Measurements from ENCODE around the gene FKBP1A. TPM values are rescaled to one million over a fixed set of nuclear protein-coding genes. Genes with fewer than 3 reads are reported as not detected.
A peak's percentile ranks its signal among the peaks of the same experiment; 100 is the strongest.
"Not testable (repeated sequence)": the region's sequence is repeated elsewhere in the genome, so short reads cannot be mapped to it uniquely, and the experiment has no call there.

Gene FKBP1A
- total and polyA plus RNA-seq, 5 donors from 2014 or later, result 49.1 to 84.3 (median 65.4) TPM

DNA sequence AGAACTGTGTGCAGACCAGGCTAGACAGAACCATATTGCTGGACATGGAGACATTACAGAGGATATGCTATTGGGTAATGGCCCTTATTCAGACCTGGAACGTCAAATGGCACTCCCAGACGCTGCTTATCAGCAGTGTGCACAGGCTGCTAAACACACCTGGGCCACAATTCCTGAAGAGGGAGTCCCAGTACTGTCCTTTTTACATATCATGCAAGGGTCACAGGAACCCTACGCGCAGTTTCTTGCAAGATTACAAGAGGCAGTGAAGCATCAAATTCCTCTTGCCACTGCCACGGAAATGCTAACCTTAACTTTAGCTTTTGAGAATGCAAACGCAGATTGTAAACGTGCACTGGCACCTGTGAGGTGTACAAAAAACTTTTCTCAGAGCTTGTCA is 5.3 kb upstream of the FKBP1A start:
- Mint-ChIP-seq H3K27me3 (peaks cover 50% of the 10 kb centered on the region), H3K4me1 (peaks cover 4 to 34% (median 13%) of the 10 kb centered on the region in 4 donors)
- not testable (repeated sequence) for H3K27ac Mint-ChIP-seq; H3K36me3 Mint-ChIP-seq; ATAC-seq (ENCODE audit: low read depth in 2 of 2); H3K9me3 Mint-ChIP-seq; H3K9me3 ChIP-seq (ENCODE audit: control insufficient read depth in 2 of 2, low read length in 2 of 2); H3K27ac ChIP-seq (ENCODE audit: insufficient read depth, low read length, poor library complexity, severe bottlenecking); H3K4me1 ChIP-seq (ENCODE audit: control insufficient read depth, insufficient read depth, low read length, poor library complexity, severe bottlenecking); H3K4me3 Mint-ChIP-seq; H3K36me3 ChIP-seq (ENCODE audit: control insufficient read depth, insufficient read depth, low read length); H3K4me3 ChIP-seq (ENCODE audit: low read depth, low read length); DNase-seq
- H3K27me3 ChIP-seq (ENCODE audit: control insufficient read depth, insufficient read depth, low read length), result peaks cover 13% of the 10 kb centered on the region

DNA sequence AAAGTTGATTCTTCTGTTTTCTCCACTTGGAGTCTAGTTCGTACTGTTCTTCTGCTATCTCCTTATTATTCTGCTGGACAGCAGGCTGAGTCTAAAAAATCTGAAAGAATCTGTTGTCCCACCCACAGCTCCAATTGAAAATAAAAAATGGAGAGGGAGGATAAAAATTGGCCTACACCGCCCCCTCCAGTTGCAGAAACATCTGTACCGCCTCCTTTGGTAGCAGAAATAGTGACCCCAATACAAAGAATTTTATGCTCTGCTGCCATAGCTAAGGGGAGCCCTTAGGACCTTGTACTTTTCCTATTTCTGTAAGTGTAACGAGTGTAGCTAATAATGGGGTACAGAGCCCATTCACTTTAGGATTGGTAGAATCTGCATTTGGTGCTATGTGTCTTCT is 4.9 kb upstream of the FKBP1A start:
- Mint-ChIP-seq H3K4me1 (peaks cover 4 to 36% (median 14%) of the 10 kb centered on the region in 4 donors), H3K27ac (no peak overlapping the region), H3K27me3 (peaks cover 48% of the 10 kb centered on the region), H3K9me3 (peaks cover 0 to 2% (median 0%) of the 10 kb centered on the region in 7 donors), H3K4me3 (no peak overlapping the region), H3K36me3 (no peaks in the 10 kb centered on the region)
- H3K9me3 ChIP-seq (ENCODE audit: control insufficient read depth in 2 of 2, low read length in 2 of 2), result no peaks in the 10 kb centered on the region
- ATAC-seq (ENCODE audit: low read depth in 2 of 2), result no peak
- H3K4me1 ChIP-seq (ENCODE audit: control insufficient read depth, insufficient read depth, low read length, poor library complexity, severe bottlenecking), result peaks cover 8% of the 10 kb centered on the region
- H3K27ac ChIP-seq (ENCODE audit: insufficient read depth, low read length, poor library complexity, severe bottlenecking), result no peak overlapping the region
- no peak overlapping the region for H3K4me3 ChIP-seq (ENCODE audit: low read depth, low read length)
- no peak for DNase-seq
- no peaks in the 10 kb centered on the region for H3K36me3 ChIP-seq (ENCODE audit: control insufficient read depth, insufficient read depth, low read length)
- H3K27me3 ChIP-seq (ENCODE audit: control insufficient read depth, insufficient read depth, low read length), result peaks cover 13% of the 10 kb centered on the region

DNA sequence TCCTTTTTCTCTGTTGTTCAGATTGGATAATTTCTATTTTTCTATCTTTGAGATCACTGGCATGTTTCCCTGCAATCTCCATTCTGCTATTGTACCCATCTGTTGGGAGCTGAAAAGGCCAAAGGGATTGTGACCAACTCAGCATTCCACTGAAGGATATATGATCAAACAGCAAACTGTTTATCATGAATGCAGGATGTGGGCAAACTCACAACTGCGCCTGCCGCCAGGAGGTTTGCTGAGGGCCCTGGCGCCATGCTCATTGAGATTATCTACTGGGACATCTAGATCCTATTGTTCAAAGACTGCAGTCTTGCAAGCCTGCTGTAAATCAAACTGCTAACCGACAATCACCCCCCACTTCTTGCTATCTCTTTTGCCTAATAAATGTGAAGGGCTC is 3.8 kb upstream of the FKBP1A start:
- H3K9me3 Mint-ChIP-seq, result peaks cover 0 to 2% (median 0%) of the 10 kb centered on the region in 7 donors
- H3K36me3 ChIP-seq (ENCODE audit: control insufficient read depth, insufficient read depth, low read length), result no peaks in the 10 kb centered on the region
- H3K4me1 ChIP-seq (ENCODE audit: control insufficient read depth, insufficient read depth, low read length, poor library complexity, severe bottlenecking), result peaks cover 17% of the 10 kb centered on the region
- peaks cover 4 to 32% (median 16%) of the 10 kb centered on the region in 4 donors for H3K4me1 Mint-ChIP-seq
- no peak for ATAC-seq (ENCODE audit: low read depth in 2 of 2)
- peaks cover 38% of the 10 kb centered on the region for H3K27me3 Mint-ChIP-seq
- peaks cover 13% of the 10 kb centered on the region for H3K27me3 ChIP-seq (ENCODE audit: control insufficient read depth, insufficient read depth, low read length)
- H3K27ac ChIP-seq (ENCODE audit: insufficient read depth, low read length, poor library complexity, severe bottlenecking), result no peak overlapping the region
- no peaks in the 10 kb centered on the region for H3K9me3 ChIP-seq (ENCODE audit: control insufficient read depth in 2 of 2, low read length in 2 of 2)
- no peak overlapping the region for H3K4me3 ChIP-seq (ENCODE audit: low read depth, low read length)
- no peak for DNase-seq
- H3K4me3 Mint-ChIP-seq, result peak overlapping the region in 1 of 4 donors; percentile 59
- H3K27ac Mint-ChIP-seq, result no peak overlapping the region
- H3K36me3 Mint-ChIP-seq, result no peaks in the 10 kb centered on the region

DNA sequence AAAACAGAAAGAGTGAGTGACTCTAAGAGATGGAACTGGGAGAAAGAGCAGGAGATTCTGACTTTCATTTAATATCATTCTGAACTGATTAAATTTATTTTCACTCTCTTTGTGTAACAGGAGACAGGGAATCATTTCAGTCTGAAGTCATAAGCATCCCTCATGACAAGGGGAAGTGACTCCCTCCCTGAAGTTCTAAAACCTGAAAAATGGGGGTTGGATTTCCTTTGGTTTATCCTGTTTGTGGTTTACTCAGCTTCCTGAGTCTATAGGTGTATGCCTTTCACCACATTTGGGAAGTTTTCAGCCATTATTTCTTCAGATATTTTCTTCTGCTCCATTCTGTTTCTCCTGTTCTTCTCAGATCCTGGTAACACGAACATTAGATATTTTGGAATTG is 3.4 kb upstream of the FKBP1A start:
- no peak for ATAC-seq (ENCODE audit: low read depth in 2 of 2)
- H3K27me3 ChIP-seq (ENCODE audit: control insufficient read depth, insufficient read depth, low read length), result peaks cover 13% of the 10 kb centered on the region
- H3K9me3 ChIP-seq (ENCODE audit: control insufficient read depth in 2 of 2, low read length in 2 of 2), result no peaks in the 10 kb centered on the region
- H3K4me3 ChIP-seq (ENCODE audit: low read depth, low read length), result no peak overlapping the region
- Mint-ChIP-seq H3K4me1 (peaks cover 4 to 36% (median 20%) of the 10 kb centered on the region in 4 donors), H3K27me3 (peaks cover 37% of the 10 kb centered on the region), H3K36me3 (no peaks in the 10 kb centered on the region), H3K4me3 (peak overlapping the region in 1 of 4 donors; percentile 59), H3K9me3 (peaks cover 0 to 2% (median 0%) of the 10 kb centered on the region in 7 donors), H3K27ac (no peak overlapping the region)
- no peak overlapping the region for H3K27ac ChIP-seq (ENCODE audit: insufficient read depth, low read length, poor library complexity, severe bottlenecking)
- no peaks in the 10 kb centered on the region for H3K36me3 ChIP-seq (ENCODE audit: control insufficient read depth, insufficient read depth, low read length)
- H3K4me1 ChIP-seq (ENCODE audit: control insufficient read depth, insufficient read depth, low read length, poor library complexity, severe bottlenecking), result peaks cover 21% of the 10 kb centered on the region
- no peak for DNase-seq

DNA sequence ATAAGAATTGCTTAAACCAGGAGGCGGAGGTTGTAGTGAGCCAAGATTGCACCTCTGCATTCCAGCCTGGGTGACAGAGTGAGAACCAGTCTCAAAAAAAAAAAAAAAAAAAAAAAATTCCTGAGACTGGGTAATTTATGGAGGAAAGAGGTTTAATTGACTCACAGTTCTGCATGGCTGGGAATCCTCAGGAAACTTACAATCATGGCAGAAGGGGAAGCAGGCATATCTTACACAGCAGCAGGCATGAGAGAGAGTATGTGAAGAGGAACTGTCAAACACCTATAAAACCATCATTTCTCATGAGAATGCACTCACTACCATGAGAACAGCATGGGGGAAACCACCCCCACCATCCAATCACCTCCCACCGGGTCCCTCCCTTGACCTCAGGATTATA is 1.8 kb upstream of the FKBP1A start:
- Mint-ChIP-seq H3K27me3 (peaks cover 24% of the 10 kb centered on the region), H3K36me3 (no peaks in the 10 kb centered on the region), H3K4me1 (peaks cover 8 to 52% (median 34%) of the 10 kb centered on the region in 4 donors), H3K27ac (peak overlapping the region in 1 of 3 donors; percentile 73), H3K9me3 (peaks cover 0 to 2% (median 0%) of the 10 kb centered on the region in 7 donors), H3K4me3 (peak overlapping the region in 2 of 4 donors; percentile 87 to 88)
- Histone ChIP-seq H3K4me1 (ENCODE audit: control insufficient read depth, insufficient read depth, low read length, poor library complexity, severe bottlenecking) (peaks cover 36% of the 10 kb centered on the region), H3K9me3 (ENCODE audit: control insufficient read depth in 2 of 2, low read length in 2 of 2) (no peaks in the 10 kb centered on the region), H3K4me3 (ENCODE audit: low read depth, low read length) (no peak overlapping the region), H3K27me3 (ENCODE audit: control insufficient read depth, insufficient read depth, low read length) (peaks cover 13% of the 10 kb centered on the region), H3K27ac (ENCODE audit: insufficient read depth, low read length, poor library complexity, severe bottlenecking) (no peak overlapping the region), H3K36me3 (ENCODE audit: control insufficient read depth, insufficient read depth, low read length) (no peaks in the 10 kb centered on the region)
- ATAC-seq (ENCODE audit: low read depth in 2 of 2) (no peak), DNase-seq (no peak)

DNA sequence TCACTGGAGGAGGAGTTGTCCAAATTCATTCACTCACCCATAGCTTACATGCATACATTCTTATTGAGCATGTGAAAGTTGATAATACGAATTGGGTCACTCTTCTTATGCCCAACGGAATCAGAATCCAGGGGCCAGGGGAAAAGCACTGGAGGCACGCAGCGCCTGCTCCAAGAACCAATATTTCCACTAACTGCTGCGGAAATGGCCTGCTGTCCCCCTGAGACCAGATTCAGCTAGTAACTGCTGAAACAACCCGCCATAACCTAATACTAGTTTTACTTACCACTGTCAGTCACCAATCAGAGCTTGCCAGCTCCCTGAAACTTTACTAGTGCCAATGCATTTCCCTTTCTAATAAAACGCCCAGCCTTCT is 641 bp upstream of the FKBP1A start:
- Mint-ChIP-seq H3K27me3 (peaks cover 17% of the 10 kb centered on the region), H3K4me3 (peak overlapping the region; percentile 87 to 97 (median 94))

DNA sequence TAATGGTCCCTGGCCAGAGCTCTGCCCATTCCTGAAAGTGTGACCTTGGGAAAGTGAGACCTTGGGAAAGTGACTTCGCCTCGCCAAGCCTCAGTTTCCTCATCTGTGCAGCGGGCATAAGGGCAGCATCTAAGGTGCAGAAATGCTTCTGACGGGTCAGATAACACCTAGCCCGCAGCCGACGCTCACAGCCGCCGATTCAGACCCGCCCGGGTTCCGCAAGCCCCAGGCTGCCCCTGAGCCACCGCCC is 486 bp downstream of the FKBP1A start:
- Mint-ChIP-seq H3K4me1 (peaks cover 8 to 74% (median 52%) of the 10 kb centered on the region in 4 donors), H3K9me3 (peaks cover 0 to 2% (median 0%) of the 10 kb centered on the region in 7 donors), H3K4me3 (peak overlapping the region; percentile 87 to 95 (median 92)), H3K36me3 (no peaks in the 10 kb centered on the region), H3K27ac (peak overlapping the region in 2 of 3 donors; percentile 93 to 95), H3K27me3 (peaks cover 10% of the 10 kb centered on the region)
- Histone ChIP-seq H3K27me3 (ENCODE audit: control insufficient read depth, insufficient read depth, low read length) (peaks cover 13% of the 10 kb centered on the region), H3K9me3 (ENCODE audit: control insufficient read depth in 2 of 2, low read length in 2 of 2) (no peaks in the 10 kb centered on the region), H3K36me3 (ENCODE audit: control insufficient read depth, insufficient read depth, low read length) (no peaks in the 10 kb centered on the region), H3K4me1 (ENCODE audit: control insufficient read depth, insufficient read depth, low read length, poor library complexity, severe bottlenecking) (peaks cover 59% of the 10 kb centered on the region), H3K4me3 (ENCODE audit: low read depth, low read length) (peak overlapping the region; percentile 88), H3K27ac (ENCODE audit: insufficient read depth, low read length, poor library complexity, severe bottlenecking) (peak overlapping the region; percentile 74)
- no peak for DNase-seq
- ATAC-seq (ENCODE audit: low read depth in 2 of 2), result no peak

More for the DNA sequence above, 641 bp upstream of the FKBP1A start:
- peaks cover 13% of the 10 kb centered on the region for H3K27me3 ChIP-seq (ENCODE audit: control insufficient read depth, insufficient read depth, low read length)
- peak overlapping the region; percentile 77 for H3K4me3 ChIP-seq (ENCODE audit: low read depth, low read length)
- H3K9me3 ChIP-seq (ENCODE audit: control insufficient read depth in 2 of 2, low read length in 2 of 2), result no peaks in the 10 kb centered on the region
- ATAC-seq (ENCODE audit: low read depth in 2 of 2) (no peak), DNase-seq (no peak)
- peaks cover 47% of the 10 kb centered on the region for H3K4me1 ChIP-seq (ENCODE audit: control insufficient read depth, insufficient read depth, low read length, poor library complexity, severe bottlenecking)
- Mint-ChIP-seq H3K9me3 (peaks cover 0 to 2% (median 0%) of the 10 kb centered on the region in 7 donors), H3K27ac (peak overlapping the region; percentile 85 to 98 (median 95)), H3K36me3 (no peaks in the 10 kb centered on the region), H3K4me1 (peaks cover 8 to 63% (median 43%) of the 10 kb centered on the region in 4 donors)
- H3K36me3 ChIP-seq (ENCODE audit: control insufficient read depth, insufficient read depth, low read length), result no peaks in the 10 kb centered on the region
- H3K27ac ChIP-seq (ENCODE audit: insufficient read depth, low read length, poor library complexity, severe bottlenecking), result peak overlapping the region; percentile 74

DNA sequence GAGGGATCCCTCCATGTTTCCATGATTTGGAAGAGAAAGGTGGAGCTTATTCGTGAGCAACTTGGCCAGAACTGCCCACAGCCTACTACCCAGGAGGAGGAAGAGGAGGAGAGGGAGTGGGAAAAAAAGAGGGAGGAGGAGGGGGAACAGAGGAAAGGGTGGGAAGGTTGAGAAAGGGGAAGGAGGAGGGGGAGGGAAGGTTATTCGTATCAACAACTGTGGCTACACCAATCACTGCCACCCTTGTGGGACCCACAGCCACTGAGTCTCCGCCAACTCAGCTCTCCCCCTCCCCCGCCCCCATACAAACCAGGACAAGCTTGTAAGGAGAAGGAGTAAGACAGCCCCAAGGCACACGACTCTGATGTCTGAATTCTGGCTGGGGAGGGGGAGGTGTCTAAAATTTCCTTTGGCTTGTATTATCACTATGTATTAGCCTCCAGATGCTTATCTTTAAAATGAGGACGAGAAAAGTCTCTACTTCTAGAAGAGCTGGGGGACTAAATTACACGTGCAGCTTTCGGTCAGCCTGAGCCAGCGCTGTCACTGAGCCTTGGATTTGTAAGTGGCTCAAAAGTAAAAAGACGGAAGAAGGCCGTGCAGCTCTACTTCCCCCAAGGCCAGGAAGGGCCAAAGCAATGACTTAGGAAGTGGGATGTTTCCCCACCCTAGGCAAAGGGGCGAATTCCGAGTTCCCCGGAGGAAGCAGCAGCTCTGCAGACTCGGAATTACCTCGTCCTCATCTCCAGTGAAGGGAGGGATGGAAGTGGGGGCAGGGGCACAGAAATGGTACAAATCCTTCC is 1.0 kb downstream of the FKBP1A start:
- Mint-ChIP-seq H3K4me3 (peak overlapping the region; percentile 87 to 95 (median 92)), H3K27ac (peak overlapping the region; percentile 93 to 95 (median 94)), H3K27me3 (peaks cover 10% of the 10 kb centered on the region), H3K36me3 (no peaks in the 10 kb centered on the region), H3K4me1 (peaks cover 8 to 75% (median 58%) of the 10 kb centered on the region in 4 donors), H3K9me3 (no peaks in the 10 kb centered on the region)
- ATAC-seq (ENCODE audit: low read depth in 2 of 2), result no peak
- Histone ChIP-seq H3K27me3 (ENCODE audit: control insufficient read depth, insufficient read depth, low read length) (peaks cover 11% of the 10 kb centered on the region), H3K4me3 (ENCODE audit: low read depth, low read length) (peak overlapping the region; percentile 88), H3K27ac (ENCODE audit: insufficient read depth, low read length, poor library complexity, severe bottlenecking) (peak overlapping the region; percentile 74), H3K9me3 (ENCODE audit: control insufficient read depth in 2 of 2, low read length in 2 of 2) (no peaks in the 10 kb centered on the region), H3K36me3 (ENCODE audit: control insufficient read depth, insufficient read depth, low read length) (no peaks in the 10 kb centered on the region), H3K4me1 (ENCODE audit: control insufficient read depth, insufficient read depth, low read length, poor library complexity, severe bottlenecking) (peaks cover 63% of the 10 kb centered on the region)
- peak in 1 of 3 donors; percentile 44 for DNase-seq
